K562 (cell line): ENCODE data around the gene MAST4. TPM values are rescaled to one million over a fixed set of nuclear protein-coding genes. Genes with fewer than 3 reads are reported as not detected.

Source experiments
- ATAC-seq: fragments of 200-7000 bp; cut with Tn5 transposase; 3 replicates; pipeline ENCODE4 v1.9.1; 2020; ENCODE audit warnings: moderate library complexity
- BruUV-seq: library from RNA; stranded (reverse); fragments of 400-500 nt; replicated peaks from 2 replicates; lab custom pipeline; 2021; lab: Mats Ljungman, UMichigan
- CTCF ChIA-PET: fragments of 300-600 bp; formaldehyde crosslinking; extraction: SDS; loops from one replicate; lab custom pipeline; 2021; ENCODE audit warnings: low intra/inter-chr PET ratio; lab: Yijun Ruan, JAX
- POLR2A ChIA-PET: fragments of 300-600, 350-650 bp; sonication (Branson Sonifier 250); formaldehyde crosslinking; extraction: SDS; loops from one replicate; lab custom pipeline; 2021; ENCODE audit warnings: antibody characterized with exemption, inconsistent platforms; lab: Yijun Ruan, JAX
- DNase-seq, 4 experiments: peaks; one replicate each; pipeline versions ENCODE4 v3.0.0 to v3.0.0-alpha.2; 2011 to 2018; ENCODE audit warnings: low spot score in 3 of 4, mixed read lengths in 3 of 4; ENCODE audit errors: extremely low read depth in 1 of 4
- FAIRE-seq: peaks from 2 replicates; lab custom pipeline; 2011; peaks lifted over from hg19 to GRCh38; lab: Jason Lieb, UNC
- H2AFZ ChIP-seq: 2 replicates; pipeline ENCODE4 v1.6.0; 2011; ENCODE audit warnings: low read depth, low read length, control low read depth, inconsistent platforms
- H3K27ac ChIP-seq: fragments of 200-600 bp; 3 replicates; pipeline ENCODE4 v1.8.0; 2011; ENCODE audit warnings: low read depth, mild to moderate bottlenecking, control low read depth, inconsistent platforms, low read length, moderate library complexity, mixed read lengths; ENCODE audit errors: extremely low read depth
- H3K27me3 ChIP-seq, 2 experiments: fragments of 300-600 bp in 1 of 2; 2 replicates in 1 of 2; 3 replicates in 1 of 2; pipeline versions ENCODE4 v1.6.0 to v1.8.0; 2011; ENCODE audit warnings: inconsistent platforms in 2 of 2, low read length in 2 of 2, mild to moderate bottlenecking in 1 of 2, mixed read lengths in 1 of 2, moderate library complexity in 1 of 2; ENCODE audit not compliant: control insufficient read depth in 2 of 2, insufficient read depth in 2 of 2
- H3K36me3 ChIP-seq: fragments of 300-600 bp; 3 replicates; pipeline ENCODE4 v1.8.0; 2011; ENCODE audit warnings: mild to moderate bottlenecking, low read length, inconsistent platforms; ENCODE audit not compliant: control insufficient read depth, insufficient read depth
- H3K4me1 ChIP-seq, 2 experiments: fragments of 200-600 bp in 1 of 2; replicated peaks in 1 of 2; 2 replicates in 1 of 2; 3 replicates in 1 of 2; pipeline versions ENCODE4 v1.5.1 to v1.8.0; 2011; ENCODE audit warnings: inconsistent platforms in 2 of 2, low read length in 2 of 2, mild to moderate bottlenecking in 1 of 2, mixed read lengths in 1 of 2, moderate library complexity in 1 of 2; ENCODE audit not compliant: control insufficient read depth in 2 of 2, insufficient read depth in 2 of 2
- H3K4me2 ChIP-seq: 2 replicates; pipeline ENCODE4 v1.6.1; 2011; ENCODE audit warnings: low read length, control low read depth, inconsistent platforms, mixed read lengths; ENCODE audit not compliant: insufficient read depth
- H3K4me3 ChIP-seq: fragments of 200-600 bp; sonication (generic), shearing (Covaris generic); 2 replicates; pipeline ENCODE4 v1.5.1; 2016; ENCODE audit warnings: control low read depth, inconsistent platforms
- H3K79me2 ChIP-seq: fragments of 200-600 bp; 3 replicates; pipeline ENCODE4 v1.8.0; 2011; ENCODE audit warnings: low read length, inconsistent platforms; ENCODE audit not compliant: control insufficient read depth, insufficient read depth
- H3K9ac ChIP-seq, 2 experiments: 2 replicates each; pipeline versions ENCODE4 v1.6.0 to v1.6.1; 2011; ENCODE audit warnings: low read depth in 2 of 2, low read length in 2 of 2, control low read depth in 1 of 2, inconsistent platforms in 1 of 2, mild to moderate bottlenecking in 1 of 2, mixed read lengths in 1 of 2; ENCODE audit not compliant: insufficient read depth in 1 of 2
- H3K9me1 ChIP-seq: one replicate; pipeline ENCODE4 v1.6.0; 2011; ENCODE audit warnings: inconsistent platforms, mild to moderate bottlenecking, low read length, moderate library complexity; ENCODE audit not compliant: control insufficient read depth, insufficient read depth
- H3K9me3 ChIP-seq: replicated peaks from 2 replicates; pipeline ENCODE4 v1.5.1; 2011; ENCODE audit warnings: low read depth, low read length, inconsistent platforms; ENCODE audit not compliant: control insufficient read depth, insufficient read depth
- H4K20me1 ChIP-seq: replicated peaks from 2 replicates; pipeline ENCODE4 v1.6.1; 2011; ENCODE audit warnings: low read length, inconsistent platforms, mixed read lengths; ENCODE audit not compliant: control insufficient read depth, insufficient read depth
- BCL6 ChIP-seq: fragments of 250-450 bp; sonication (Bioruptor Pico); IDR thresholded peaks from 2 replicates; pipeline ENCODE4 v1.4.0; 2020
- C11orf30 ChIP-seq: fragments of 450-650 bp; IDR thresholded peaks from 2 replicates; pipeline ENCODE4 v1.6.1; 2016; ENCODE audit warnings: low read depth, mild to moderate bottlenecking
- MEF2D ChIP-seq: conservative IDR thresholded peaks from 2 replicates; pipeline ENCODE4 v1.6.1; 2016; ENCODE audit warnings: low read depth, missing genetic modification characterization, missing compliant biosample characterization
- NCOA6 ChIP-seq: fragments of 450-650 bp; IDR thresholded peaks from 2 replicates; pipeline ENCODE4 v1.6.1; 2017; ENCODE audit warnings: mild to moderate bottlenecking
- NR2F6 ChIP-seq: fragments of 450-650 bp; formaldehyde crosslinking; IDR thresholded peaks from 2 replicates; pipeline ENCODE4 v1.4.0; 2020; ENCODE audit warnings: mild to moderate bottlenecking
- POLR2AphosphoS2 ChIP-seq: IDR thresholded peaks from 2 replicates; pipeline ENCODE4 v1.6.1; 2012; ENCODE audit warnings: low read length, improper control_type of control experiment
- POU5F1 ChIP-seq: fragments of 150-350 bp; IDR thresholded peaks from 2 replicates; pipeline ENCODE4 v1.6.1; 2014; ENCODE audit warnings: borderline replicate concordance, low read length, low read depth, mild to moderate bottlenecking; ENCODE audit not compliant: partially characterized antibody
- PYGO2 ChIP-seq: fragments of 450-650 bp; IDR thresholded peaks from 2 replicates; pipeline ENCODE4 v1.6.1; 2016; ENCODE audit warnings: mild to moderate bottlenecking, missing genetic modification characterization, moderate library complexity, missing compliant biosample characterization
- RHOXF2B ChIP-seq: fragments of 250-450 bp; sonication (Bioruptor Pico); conservative IDR thresholded peaks from 2 replicates; pipeline ENCODE4 v1.5.1; 2021
- SMAD2 ChIP-seq: fragments of 150-350 bp; IDR thresholded peaks from 2 replicates; pipeline ENCODE4 v1.6.1; 2014; ENCODE audit warnings: low read depth, mild to moderate bottlenecking, low read length
- SNIP1 ChIP-seq: fragments of 450-650 bp; IDR thresholded peaks from 2 replicates; pipeline ENCODE4 v1.7.1; 2017; ENCODE audit warnings: low read depth, mild to moderate bottlenecking
- SPI1 ChIP-seq: IDR thresholded peaks from 2 replicates; pipeline ENCODE4 v1.6.1; 2011; ENCODE audit warnings: low read depth, low read length, control low read depth, borderline replicate concordance
- TFAM ChIP-seq: fragments of 250-450 bp; sonication (Bioruptor Pico); conservative IDR thresholded peaks from 2 replicates; pipeline ENCODE4 v1.5.0; 2021; ENCODE audit warnings: mild to moderate bottlenecking, moderate library complexity
- TRIM24 ChIP-seq, 2 experiments: fragments of 450-650 bp; IDR thresholded peaks; 2 replicates each; pipeline ENCODE4 v1.6.1; 2016
- XRCC3 ChIP-seq: fragments of 450-650 bp; IDR thresholded peaks from 2 replicates; pipeline ENCODE4 v1.6.1; 2017; ENCODE audit warnings: mild to moderate bottlenecking, moderate library complexity
- XRCC5 ChIP-seq: fragments of 200-400 bp; formaldehyde crosslinking; IDR thresholded peaks from 2 replicates; pipeline ENCODE4 v1.6.1; 2017; ENCODE audit warnings: low read depth, mild to moderate bottlenecking, low read length
- ZFX ChIP-seq: sonication (generic); formaldehyde crosslinking; IDR thresholded peaks from 2 replicates; pipeline ENCODE4 v1.8.0; 2022; ENCODE audit warnings: mild to moderate bottlenecking, missing genetic modification reagents, moderate library complexity
- ZNF239 ChIP-seq: fragments of 250-450 bp; sonication (Bioruptor Pico); IDR thresholded peaks from 2 replicates; pipeline ENCODE4 v1.4.0; 2020; ENCODE audit warnings: mild to moderate bottlenecking
- ZNF324 ChIP-seq: fragments of 250-450 bp; sonication (Bioruptor Pico); IDR thresholded peaks from 2 replicates; pipeline ENCODE4 v1.4.0; 2020; ENCODE audit warnings: mild to moderate bottlenecking
- ZNF449 ChIP-seq: fragments of 250-450 bp; sonication (Bioruptor Pico); IDR thresholded peaks from 2 replicates; pipeline ENCODE4 v1.8.0; 2022; ENCODE audit warnings: moderate library complexity, mild to moderate bottlenecking, inconsistent platforms
- ZNF589 ChIP-seq: fragments of 200-800 bp; sonication (Bioruptor generic); IDR thresholded peaks from 2 replicates; pipeline ENCODE4 v1.6.1; 2016; ENCODE audit warnings: low read depth, missing genetic modification characterization, missing compliant biosample characterization
- WGBS: fragments of 100-300 bp; shearing (Covaris generic); methylation state at CpG from one replicate; pipeline ENCODE4 v1.1.6; 2016; ENCODE audit warnings: low coverage, mixed read lengths; ENCODE audit not compliant: insufficient coverage; ENCODE audit errors: missing lambda C conversion rate; 5-methylcytosine and 5-hydroxymethylcytosine counted together
- in situ Hi-C: fragments of 300-500 bp; cut with MboI; formaldehyde crosslinking; loops from 4 replicates; pipeline ENCODE4 v1.15.0; 2018; ENCODE audit warnings: inconsistent platforms, mixed read lengths
- intact Hi-C: fragments of 100-400 bp; cut with micrococcal nuclease; formaldehyde crosslinking; loops from 2 replicates; pipeline ENCODE4 v1.14.2; 2022
- polyA plus RNA-seq, 8 experiments: library from polyadenylated mRNA; depleted of rRNA in 4 of 8; stranded (reverse) in 5 of 8; unstranded in 3 of 8; fragments of >200 nt; fragmentation: Nextera tagmentation in 2 of 8; fragmentation: Illumina TruSeq in 1 of 8; extraction: Ambion mirVana in 2 of 8; extraction: Trizol in 1 of 8; gene quantifications; 2 replicates each; pipeline versions ENCODE4 v1.2.1 to v1.2.3, GENCODE V29; 2011 to 2014; ENCODE audit warnings: inconsistent platforms in 1 of 8, missing spikeins in 1 of 8
- total RNA-seq, 7 experiments: library from RNA; depleted of rRNA in 6 of 7; stranded (reverse); fragments of >200 nt in 6 of 7; fragmentation: Illumina TruSeq in 2 of 7; extraction: Trizol in 2 of 7; gene quantifications; 2 replicates each; pipeline versions ENCODE4 v1.2.1 to v1.2.3, GENCODE V29; 2011 to 2021; ENCODE audit warnings: low replicate concordance in 1 of 7

The MAST4 gene
- total and polyA plus RNA-seq, 9 of the 15 experiments (the other 6 are each of a cell fraction or from before 2014, with no cell fraction given), result 0.88 to 10.1 (median 5.2) TPM

- no peak for TF ChIP-seq NR2F6 (CRISPR knock-in tag)
- no peak for TF ChIP-seq C11orf30
- TF ChIP-seq PYGO2 (tag), result no peak
- TF ChIP-seq BCL6 (CRISPR knock-in tag), result no peak
- TF ChIP-seq NCOA6, result no peak
Observed at GRCh38 chr5:66993448-66993847, 397.3 kb downstream of the MAST4 start (continued).

GRCh38 chr5:66993882-66994281 is 397.7 kb downstream of the MAST4 start:
- in situ Hi-C loops (loop anchor here (10.0 kb wide), 2 partner anchors 151 to 221 kb away; no protein-coding TSS in a partner anchor), intact Hi-C loops (no loop called here)
- WGBS, result 4% methylated on average over 4 of the region's 4 CpGs
- DNase-seq, result no peak
- no peaks in the 10 kb centered on the region for H3K4me1 ChIP-seq
- H3K9me3 ChIP-seq, result no peaks in the 10 kb centered on the region
- H3K79me2 ChIP-seq, result no peaks in the 10 kb centered on the region
- 0 out of 3 replicates have a peak, but pooled peaks have one; percentile 22 for ATAC-seq
- no peaks in the 10 kb centered on the region for H3K9me1 ChIP-seq
- no peak for FAIRE-seq
- ChIA-PET CTCF (no interaction called here), POLR2A (interaction anchor here (1.2 kb wide), 1 partner anchor 11 kb away, joined by 5 read pairs; no protein-coding TSS in a partner anchor)
- H3K36me3 ChIP-seq, result no peaks in the 10 kb centered on the region
- no peaks in the 10 kb centered on the region for H4K20me1 ChIP-seq
- H3K27ac ChIP-seq, result no peak overlapping the region
- peaks cover 0 to 9% of the 10 kb centered on the region in 2 experiments; a peak in 1 of 5 replicates for H3K27me3 ChIP-seq
- no peak overlapping the region for H3K9ac ChIP-seq
- no peak overlapping the region for H2AFZ ChIP-seq
- H3K4me3 ChIP-seq, result no peak overlapping the region
- TF ChIP-seq POLR2AphosphoS2, result no peak
- TF ChIP-seq ZNF449 (CRISPR knock-in tag), result no peak
- TF ChIP-seq SMAD2, result no peak
- TF ChIP-seq ZNF589 (CRISPR knock-in tag), result no peak
- no peak for TF ChIP-seq XRCC3
- TF ChIP-seq POU5F1, result no peak
- TF ChIP-seq SNIP1, result no peak
- TF ChIP-seq RHOXF2B, result no peak
- no peak for TF ChIP-seq MEF2D (tag)
- TF ChIP-seq XRCC5, result no peak
- TF ChIP-seq ZNF324, result no peak
- no peak for TF ChIP-seq TRIM24 (IDR thresholded peaks at IDR 0.05)
- TF ChIP-seq SPI1, result no peak
- no peak for TF ChIP-seq TFAM (CRISPR knock-in tag)
- no peak for TF ChIP-seq ZFX
- TF ChIP-seq ZNF239 (CRISPR knock-in tag), result no peak
- BruUV-seq, result no TSS peak
- no peak overlapping the region for H3K4me2 ChIP-seq
